GM04504 (cell line): Measurements from ENCODE around the gene CCRL2.
"Not testable (repeated sequence)": the region's sequence is repeated elsewhere in the genome, so short reads cannot be mapped to it uniquely, and the experiment has no call there.

ENCODE experiments used
- DNase-seq: peaks from one replicate; pipeline ENCODE4 v3.0.0-alpha.2; 2012; ENCODE audit warnings: low read depth

CCRL2 gene

DNA sequence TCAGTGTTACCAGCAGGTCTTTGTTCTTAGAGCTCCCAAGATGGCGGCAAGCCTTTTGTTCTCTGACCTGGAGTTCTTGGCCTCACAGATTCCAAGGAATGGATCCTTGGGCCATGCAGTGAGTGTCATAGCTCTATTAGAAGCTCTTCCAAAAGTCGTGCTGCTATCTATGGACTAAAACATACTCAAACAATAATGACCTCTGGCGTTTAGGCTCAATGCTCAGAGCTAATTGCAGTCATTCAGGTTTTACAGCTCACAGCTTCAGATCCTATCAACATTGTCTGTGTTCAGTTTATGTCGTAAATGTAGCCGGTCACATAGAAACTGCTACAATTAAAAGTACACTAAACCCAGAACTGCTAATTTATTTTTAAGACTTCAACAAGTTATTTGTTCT lies 22.2 kb downstream of the CCRL2 start:
- DNase-seq = no peak

DNA sequence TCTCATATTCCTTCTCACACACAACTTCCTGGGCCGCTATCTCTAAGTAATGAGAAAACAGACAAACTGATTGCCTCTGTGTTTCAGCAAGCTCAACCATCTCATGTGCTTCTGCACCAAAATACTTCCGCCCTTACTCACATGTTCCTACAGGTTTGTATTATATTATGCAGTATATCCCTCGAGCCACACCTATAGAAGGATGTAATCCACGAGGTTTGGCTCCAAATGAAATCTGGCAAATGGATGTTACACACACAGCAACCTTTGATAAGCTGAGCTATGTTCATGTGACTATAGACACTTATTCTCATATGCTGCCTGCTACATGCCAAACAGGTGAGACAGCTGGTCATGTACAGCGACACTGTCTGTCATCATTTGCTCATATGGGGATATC lies 22.6 kb downstream of the CCRL2 start:
- no peak for DNase-seq

DNA sequence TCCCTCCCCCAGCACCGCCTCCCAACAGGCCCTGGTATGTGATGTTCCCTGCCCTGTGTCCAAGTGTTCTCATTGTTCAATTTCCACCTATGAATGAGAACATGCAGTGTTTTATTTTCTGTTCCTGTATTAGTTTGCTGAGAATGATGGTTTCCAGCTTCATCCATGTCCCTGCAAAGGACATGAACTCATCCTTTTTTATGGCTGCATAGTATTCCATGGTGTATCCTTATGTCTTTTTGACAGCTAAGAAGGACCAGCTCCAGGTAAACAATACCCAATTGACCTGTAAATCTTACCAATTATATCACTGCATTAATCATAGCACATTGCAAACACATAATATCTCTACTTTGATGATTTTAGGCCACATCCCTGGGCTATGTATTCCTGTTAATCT lies 23.8 kb downstream of the CCRL2 start:
- DNase-seq = not testable (repeated sequence)

DNA sequence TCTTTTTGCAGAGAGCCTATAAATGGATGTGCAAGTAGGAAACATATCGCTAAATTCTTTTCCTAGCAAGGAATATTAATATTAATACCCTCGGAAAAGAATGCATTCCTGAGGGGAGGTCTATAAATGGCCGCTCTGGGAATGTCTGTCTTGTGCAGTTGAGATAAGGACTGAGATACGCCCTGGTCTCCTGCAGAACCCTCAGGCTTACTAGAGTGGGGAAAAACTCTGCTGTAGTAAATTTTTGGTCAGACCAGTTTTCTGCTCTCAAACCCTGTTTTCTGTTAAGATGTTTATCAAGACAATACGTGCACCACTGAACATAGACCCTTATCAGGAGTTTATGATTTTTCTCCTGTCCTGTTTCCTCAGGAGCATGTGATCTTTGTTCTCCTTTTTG lies 24.8 kb downstream of the CCRL2 start:
- DNase-seq = not testable (repeated sequence)

DNA sequence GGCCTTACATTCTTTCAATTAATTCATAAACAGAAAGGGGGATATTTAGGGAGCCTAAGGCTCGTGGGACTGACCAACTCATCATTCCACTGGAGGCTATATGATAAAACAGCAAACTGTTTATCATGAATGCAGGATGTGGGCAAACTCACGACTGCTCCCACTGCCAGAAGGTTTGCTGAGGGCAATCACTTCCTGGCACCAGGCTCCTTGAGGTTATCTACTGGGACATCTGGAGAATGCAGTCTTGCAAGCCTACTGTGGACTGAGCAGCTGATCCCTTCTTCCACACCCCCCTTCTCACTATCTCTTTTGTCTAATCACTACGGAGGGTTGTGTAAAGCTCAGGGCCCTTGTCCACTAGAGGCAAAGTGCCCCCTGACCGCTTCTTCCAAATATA lies 26.1 kb downstream of the CCRL2 start:
- DNase-seq = not testable (repeated sequence)

DNA sequence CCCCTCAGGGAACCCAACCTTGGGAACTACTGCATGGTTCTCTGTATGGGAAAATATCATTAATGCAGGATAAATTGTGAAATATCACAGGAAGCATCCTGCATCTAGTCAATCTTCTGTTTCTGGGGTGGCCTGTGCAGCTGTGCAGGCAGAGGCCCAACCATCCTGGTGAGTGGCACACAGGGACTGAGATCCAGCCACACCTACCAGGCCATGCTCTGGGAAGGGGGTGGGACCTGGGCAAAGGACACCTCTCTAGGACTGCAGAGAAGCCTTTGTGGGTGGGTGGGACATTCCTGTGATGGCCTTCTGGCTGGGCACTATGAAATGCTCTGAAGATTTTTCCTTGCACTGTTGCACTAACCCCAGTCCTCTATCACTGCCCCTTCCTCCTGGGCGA lies 26.8 kb downstream of the CCRL2 start:
- DNase-seq = no peak

DNA sequence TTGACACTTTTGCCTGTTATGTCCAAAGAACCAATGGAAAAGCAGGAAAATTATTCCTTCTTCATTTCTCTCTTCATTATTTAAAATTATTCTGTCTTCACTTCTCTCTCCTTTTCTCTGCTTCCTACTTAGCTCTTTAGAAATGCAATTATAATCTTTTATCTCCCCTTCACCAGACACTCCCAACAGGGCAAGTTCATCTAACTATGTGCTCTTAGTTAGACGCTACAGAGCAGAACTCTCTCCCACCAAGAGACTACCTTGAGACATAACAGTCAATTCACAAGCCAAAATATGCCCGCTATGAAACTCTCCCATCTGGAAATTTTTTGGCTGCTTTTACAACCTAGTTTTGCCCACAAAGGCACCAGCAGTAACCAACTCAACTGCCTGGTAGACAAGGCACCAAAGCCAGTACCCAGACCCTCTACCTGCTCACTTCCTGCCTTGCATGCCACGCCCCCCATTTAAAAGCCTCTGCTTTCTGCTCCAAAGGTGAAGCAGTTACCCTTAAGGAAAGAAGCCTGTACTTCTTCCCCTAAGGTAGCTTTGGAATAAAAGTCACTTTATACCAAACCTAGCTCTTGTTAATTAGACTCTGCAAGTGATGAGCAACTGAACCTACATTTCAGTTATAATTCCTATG lies 28.1 kb downstream of the CCRL2 start:
- no peak for DNase-seq

DNA sequence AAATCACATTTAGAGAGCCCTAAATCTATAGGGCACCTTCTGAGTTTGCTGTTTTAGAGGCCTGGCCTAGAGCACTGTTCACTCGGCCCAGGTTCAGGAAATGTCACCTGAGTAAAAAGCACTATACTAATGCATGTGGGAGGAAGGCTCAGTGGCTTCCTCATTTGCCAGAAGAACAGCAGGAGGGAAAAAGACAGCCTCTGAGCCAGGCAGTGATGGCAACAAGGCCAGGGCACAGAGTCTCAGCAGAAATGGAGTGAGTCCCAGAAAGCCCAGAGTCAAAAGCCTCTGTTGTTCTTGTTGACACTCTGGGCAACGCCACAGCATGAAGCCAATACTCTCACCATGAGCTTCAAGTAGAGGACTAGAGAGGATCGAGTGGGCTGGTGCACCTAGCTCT lies 31.8 kb downstream of the CCRL2 start:
- no peak for DNase-seq

DNA sequence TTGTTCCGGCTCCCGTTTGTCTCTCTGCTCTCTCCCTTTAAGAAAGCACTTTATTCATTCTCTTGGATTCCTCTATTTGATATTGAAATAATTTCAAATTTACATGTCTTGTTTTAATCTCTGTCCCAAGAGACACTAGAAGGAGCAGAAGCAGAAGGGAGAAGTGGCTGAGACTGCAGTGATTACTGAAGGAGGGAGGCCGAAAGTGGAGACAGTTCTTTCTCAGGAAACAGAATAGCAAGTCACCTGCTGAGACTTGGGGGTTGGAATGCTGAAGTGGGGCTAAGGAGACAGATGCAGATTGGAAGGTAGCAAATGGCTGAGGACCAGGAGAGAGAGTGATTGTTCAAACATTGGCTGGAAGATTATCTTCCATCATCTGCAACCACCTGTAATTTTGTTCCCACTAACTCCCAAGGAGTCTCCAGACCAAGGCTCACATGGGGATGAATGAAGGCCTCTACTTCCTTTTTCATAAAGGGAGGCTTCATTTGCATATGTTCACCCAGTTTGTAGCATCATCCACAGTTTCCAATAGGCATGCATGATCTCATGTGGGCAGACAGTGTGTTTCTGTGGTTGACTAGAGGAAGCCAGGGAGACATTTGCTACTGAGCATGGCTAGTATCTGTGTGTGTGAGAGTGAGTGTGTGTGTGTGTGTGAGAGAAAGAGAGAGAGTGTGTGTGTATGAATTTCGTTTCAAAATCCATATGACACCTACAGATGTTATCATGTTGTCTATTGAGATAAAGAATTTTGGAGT lies 33.7 kb downstream of the CCRL2 start:
- DNase-seq = no peak

DNA sequence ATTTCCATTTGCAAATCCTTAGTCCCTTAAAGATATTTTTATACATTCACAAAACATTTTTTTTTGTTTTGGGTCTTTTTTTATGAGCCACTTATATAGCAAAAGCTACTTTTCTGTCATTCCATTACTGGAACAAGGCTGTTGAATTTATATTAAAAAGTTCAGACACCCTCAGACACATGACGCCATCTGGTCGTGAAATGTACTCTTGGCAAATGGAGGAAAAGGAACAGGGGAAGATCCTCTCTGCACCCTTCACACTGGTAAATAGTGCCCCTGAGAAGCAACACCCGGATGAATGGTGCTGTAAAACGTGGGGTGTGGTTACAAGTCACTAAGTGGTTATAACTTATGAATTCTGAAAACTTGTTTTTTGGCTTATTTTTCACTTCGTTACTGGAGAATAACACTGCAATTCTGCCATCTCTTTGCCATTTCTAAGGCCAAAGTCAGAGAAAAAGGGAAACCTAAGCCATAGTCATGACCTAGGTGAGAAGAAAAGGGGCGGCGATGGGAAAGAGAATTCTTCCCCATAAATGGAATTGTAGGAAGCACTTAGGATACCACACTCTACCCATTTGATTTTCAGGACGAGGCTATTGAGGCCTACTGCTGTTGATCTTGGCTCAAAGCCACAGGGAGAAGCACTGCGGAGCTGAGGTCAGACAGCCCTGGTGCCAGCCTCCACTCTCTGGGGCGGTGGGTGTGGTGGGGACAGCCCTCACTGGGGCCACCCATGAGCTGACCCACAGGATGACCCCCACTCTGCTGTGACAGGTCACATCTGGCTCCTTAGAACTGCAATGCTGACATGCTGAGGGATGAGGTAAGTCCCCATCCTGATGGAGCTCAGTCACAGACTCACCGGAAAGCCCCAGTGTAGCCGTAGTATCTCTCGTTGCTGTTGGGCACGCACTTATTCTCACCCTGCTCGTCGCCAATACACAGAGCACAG lies 35.8 kb downstream of the CCRL2 start:
- no peak for DNase-seq

DNA sequence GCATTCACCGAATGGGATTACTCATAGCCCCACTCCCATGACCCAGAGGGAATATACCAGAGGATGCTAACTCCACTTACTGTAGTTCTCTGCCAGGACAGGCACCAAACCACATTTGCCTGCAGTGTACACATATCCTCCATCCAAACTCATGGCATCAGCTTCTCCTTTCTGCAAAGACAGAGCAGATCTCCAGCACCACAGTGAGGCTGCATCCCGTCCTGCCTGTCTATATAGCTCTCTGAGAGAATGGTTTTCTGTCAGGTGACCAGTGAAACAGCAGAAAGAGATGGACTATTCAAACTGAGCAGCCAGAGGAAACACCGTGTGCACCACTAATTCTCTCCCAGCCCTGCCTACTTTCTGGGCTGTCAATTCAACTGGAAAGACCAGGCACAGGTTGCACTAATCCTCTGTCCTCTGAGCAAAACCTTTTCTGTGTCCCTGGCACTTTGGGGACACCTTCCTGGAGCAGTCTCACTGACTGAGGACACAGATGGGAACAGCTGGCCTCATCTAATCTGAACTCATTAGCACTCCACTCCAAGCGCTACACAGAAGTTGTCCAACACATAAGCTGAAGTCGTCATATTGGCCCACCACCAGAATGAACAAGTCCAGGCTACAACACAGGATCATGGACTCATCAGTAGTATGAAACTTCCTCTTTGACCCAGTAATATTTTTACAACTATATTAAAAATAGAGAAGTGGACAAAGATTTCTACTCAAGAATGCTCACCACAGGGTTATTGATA lies 40.3 kb downstream of the CCRL2 start:
- no peak for DNase-seq

DNA sequence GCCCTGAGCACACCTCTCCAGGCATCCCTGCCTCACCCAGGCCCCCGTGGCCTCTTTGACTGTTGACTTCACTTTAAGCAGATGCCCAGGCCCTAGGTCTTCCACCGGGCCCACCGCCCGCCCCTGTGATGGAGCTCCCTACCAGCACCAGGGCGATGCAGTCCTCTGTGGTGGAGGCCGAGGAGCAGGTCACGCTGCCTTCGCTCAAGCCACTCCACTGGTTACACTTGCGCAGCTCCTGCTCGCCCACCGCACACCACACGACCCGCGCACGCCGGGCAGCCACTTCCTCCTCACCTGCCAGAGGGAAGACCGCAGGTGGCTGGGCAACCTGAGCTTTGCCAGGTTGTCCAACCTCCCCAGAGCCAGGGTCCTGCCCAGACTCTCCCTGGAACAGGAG lies 41.7 kb downstream of the CCRL2 start:
- no peak for DNase-seq

DNA sequence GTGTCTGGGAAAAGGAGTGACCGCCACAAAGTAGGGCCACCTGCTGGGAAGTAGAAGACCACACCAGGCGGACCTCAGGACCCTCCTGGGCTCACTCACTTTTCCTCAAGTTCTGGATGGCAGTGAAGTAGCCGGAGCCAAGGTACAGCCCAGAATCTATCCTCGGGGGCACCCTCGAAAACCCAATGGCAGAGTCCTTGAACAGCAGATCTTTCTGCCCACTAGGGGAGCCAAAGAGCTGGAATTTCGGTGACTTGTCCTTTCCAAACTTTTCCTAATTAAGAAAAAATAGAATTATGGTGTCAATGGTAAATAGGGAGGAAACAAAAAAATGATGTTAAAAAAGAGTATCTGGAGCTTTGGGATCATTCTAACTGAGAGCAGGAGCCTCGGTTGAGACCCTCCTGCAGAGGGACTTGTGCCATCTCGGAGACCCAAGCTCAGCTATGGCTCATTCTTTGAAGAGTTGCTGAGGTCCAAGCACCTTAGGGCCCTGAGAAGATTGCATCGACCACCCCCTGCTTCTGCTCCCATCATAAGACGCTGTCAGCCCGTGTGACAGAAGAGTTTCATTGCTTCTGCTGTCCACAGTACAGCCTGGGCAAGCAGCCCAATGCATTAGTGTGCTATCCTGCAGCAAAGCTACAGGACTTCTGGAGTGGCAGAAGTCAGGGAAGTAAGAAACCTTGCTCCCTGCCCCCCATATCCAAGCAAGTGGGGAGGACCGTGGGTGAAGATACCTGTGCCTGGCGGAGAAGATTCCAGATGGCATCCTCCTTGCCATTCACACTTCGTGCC lies 42.9 kb downstream of the CCRL2 start:
- no peak for DNase-seq

DNA sequence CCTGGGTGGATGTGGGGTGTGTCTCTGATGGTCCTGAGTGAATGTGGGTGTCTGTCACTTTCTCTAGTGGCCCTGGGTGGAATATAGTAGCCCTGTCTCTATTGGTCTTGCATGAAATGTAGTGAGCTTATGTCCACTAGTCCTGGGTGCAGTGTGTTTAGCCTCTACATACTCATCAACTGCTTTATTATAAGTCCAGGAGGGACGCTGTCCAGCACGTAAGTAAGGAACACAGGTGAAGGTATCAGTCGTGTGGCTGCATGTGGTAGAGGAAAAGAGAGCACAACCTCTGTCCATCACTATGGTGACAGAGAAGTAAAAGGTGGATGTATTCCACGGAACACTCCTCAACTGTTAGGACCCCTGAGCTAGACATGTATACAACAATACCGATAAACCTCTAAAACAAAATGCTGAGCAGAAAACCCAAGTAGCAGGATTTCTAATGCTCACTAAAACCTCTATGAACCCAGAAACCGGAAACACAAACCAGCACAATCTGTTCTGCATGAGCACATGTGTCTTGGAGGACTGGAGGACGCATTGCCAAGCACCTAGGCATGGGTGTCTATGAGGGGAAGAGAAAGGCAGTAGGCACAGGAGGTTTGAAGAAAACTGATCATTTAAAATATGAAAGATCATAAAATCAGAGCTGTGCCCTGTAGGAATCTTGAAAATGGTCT lies 46.6 kb downstream of the CCRL2 start:
- no peak for DNase-seq

DNA sequence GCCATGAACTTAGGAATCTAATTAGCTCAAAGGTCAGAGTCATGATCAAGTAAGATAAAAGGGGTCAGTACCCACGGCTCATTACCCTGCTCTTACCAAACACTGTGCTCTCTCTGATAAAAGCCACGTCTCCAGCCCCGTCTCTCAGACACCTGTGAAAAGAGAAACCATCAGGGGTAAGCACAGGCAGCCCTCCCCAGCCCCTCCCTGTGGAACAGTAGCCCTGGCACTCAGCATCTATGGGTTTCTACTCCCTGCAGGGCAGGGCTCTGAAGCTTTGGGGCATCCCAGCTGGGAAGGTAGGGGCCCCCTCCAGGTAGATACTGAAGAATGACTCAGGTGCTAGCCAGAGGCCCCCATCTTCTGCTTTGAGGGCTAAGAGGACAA lies 47.1 kb downstream of the CCRL2 start:
- no peak for DNase-seq

DNA sequence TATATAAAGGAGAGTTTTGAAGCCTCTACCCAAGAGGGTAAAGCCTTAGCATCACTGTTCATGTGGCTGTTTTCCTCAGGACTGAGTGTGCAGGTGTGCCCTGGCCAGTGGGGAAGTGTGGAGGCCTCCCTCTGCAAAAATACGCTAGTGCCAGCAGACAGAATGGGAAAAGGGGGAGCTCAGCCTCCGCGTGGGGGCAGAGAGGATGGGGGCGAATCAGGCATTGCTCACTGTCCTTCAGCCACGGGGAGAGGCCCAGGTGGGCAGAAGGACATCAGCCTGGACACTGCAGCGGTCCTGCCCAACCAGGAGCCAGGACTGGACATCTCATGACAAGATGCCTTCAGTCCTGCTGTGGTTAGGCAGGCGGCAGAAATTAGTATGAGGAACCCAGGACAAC lies 47.5 kb downstream of the CCRL2 start:
- no peak for DNase-seq

DNA sequence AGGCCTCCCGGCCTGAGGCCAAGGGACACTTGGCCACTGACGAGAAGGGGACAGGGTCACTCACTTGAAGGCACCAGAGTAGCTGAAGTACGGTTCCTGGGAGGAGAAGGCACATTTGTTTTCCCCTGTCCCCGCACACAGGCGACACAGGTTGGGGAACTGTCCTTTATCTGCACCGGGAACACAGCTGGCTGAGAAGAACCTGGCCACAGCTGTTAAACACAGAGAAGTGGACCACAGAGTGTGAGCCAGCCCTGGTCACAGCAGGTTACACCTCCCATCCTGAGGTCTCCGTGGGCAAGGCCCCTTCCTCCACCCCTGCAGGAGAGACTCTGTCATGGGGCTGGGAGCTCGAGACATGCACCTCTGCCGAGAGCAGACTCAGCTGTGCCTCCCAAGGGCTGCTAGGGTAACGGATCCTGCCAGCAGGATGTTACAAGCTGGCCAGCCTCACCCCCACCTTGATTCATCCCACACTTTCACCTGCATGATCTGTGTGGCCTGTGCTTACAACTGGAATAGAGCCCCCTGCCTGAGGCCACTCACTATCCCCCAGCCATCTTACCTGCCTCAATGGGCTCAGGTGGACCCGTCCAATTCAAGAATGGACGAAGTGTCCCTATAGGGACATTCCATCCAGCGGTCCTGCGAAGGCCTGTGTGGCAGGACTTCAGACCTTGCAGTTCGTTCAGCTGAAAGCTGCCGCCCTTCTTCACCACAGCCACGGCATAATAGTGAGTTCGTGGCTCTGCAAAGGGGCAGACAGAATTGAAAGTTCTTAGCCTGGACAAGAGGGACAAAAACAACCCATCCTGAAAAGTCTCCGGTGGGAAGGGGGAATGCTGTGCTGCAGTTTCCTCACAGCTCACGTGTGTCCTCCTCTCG lies 48.4 kb downstream of the CCRL2 start:
- no peak for DNase-seq

DNA sequence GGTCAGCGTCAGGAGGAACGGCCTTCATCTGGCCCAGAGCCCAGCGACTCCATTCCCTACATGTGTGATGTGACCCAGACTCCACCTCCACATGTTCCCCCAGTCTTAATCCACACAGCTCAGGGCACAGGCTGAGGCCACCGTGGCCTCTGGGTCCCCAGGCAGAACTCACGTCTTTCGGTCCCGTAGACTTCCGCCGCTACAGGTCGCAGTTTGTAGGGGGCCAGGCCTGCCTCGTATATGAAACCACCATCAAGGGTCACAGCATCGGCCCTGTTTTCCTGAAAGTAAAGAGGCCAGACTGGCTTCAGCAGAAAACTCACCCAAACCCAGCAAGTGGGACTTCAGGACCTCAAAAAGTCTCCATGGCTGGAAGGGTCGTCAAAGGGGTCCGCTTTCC lies 49.1 kb downstream of the CCRL2 start:
- no peak for DNase-seq
